K562 (cell line): ENCODE measurements around the gene SAMD8. TPM values are rescaled to one million over a fixed set of nuclear protein-coding genes. Genes with fewer than 3 reads are reported as not detected.

Source experiments
- BACH1 ChIP-seq: fragments of 200-800 bp; sonication (Bioruptor generic); IDR thresholded peaks from 2 replicates; pipeline ENCODE4 v1.6.1; 2016; ENCODE audit warnings: missing genetic modification characterization, missing compliant biosample characterization
- CREB1 ChIP-seq, 2 experiments: sonication (generic) in 1 of 2; formaldehyde crosslinking in 1 of 2; IDR thresholded peaks; 2 replicates each; pipeline versions ENCODE4 v1.6.1 to v1.8.0; 2012 to 2022; ENCODE audit warnings: inconsistent platforms in 1 of 2, mild to moderate bottlenecking in 1 of 2, missing genetic modification reagents in 1 of 2, moderate library complexity in 1 of 2
- EZH2 ChIP-seq: IDR thresholded peaks from 2 replicates; pipeline ENCODE4 v1.6.1; 2012; ENCODE audit warnings: low read depth, mild to moderate bottlenecking, inconsistent platforms, low read length, borderline replicate concordance
- FOS ChIP-seq: IDR thresholded peaks from 3 replicates; pipeline ENCODE4 v1.6.1; 2011; ENCODE audit not compliant: insufficient read length; ENCODE audit errors: extremely low read depth
- HDAC1 ChIP-seq, 2 experiments: fragments of 450-650 bp; IDR thresholded peaks; 2 replicates each; pipeline ENCODE4 v1.6.1; 2016 to 2017; ENCODE audit warnings: inconsistent platforms in 1 of 2, mild to moderate bottlenecking in 1 of 2, moderate library complexity in 1 of 2
- HDAC3 ChIP-seq: fragments of 450-650 bp; IDR thresholded peaks from 2 replicates; pipeline ENCODE4 v1.6.1; 2018; ENCODE audit warnings: borderline replicate concordance, mild to moderate bottlenecking, moderate library complexity; ENCODE audit not compliant: partially characterized antibody
- HMGXB4 ChIP-seq: sonication (generic); formaldehyde crosslinking; IDR thresholded peaks from 2 replicates; pipeline ENCODE4 v1.8.1; 2023; ENCODE audit warnings: mild to moderate bottlenecking, missing genetic modification reagents
- MEF2D ChIP-seq: conservative IDR thresholded peaks from 2 replicates; pipeline ENCODE4 v1.6.1; 2016; ENCODE audit warnings: low read depth, missing genetic modification characterization, missing compliant biosample characterization
- NBN ChIP-seq: fragments of 450-650 bp; IDR thresholded peaks from 2 replicates; pipeline ENCODE4 v1.6.1; 2016; ENCODE audit warnings: low read depth, mild to moderate bottlenecking
- PHF21A ChIP-seq: fragments of 450-650 bp; IDR thresholded peaks from 2 replicates; pipeline ENCODE4 v1.6.1; 2017; ENCODE audit warnings: low read depth, borderline replicate concordance
- ZNF165 ChIP-seq: fragments of 250-450 bp; sonication (Bioruptor Pico); IDR thresholded peaks from 2 replicates; pipeline ENCODE4 v1.4.0; 2020; ENCODE audit warnings: borderline replicate concordance
- ZNF449 ChIP-seq: fragments of 250-450 bp; sonication (Bioruptor Pico); IDR thresholded peaks from 2 replicates; pipeline ENCODE4 v1.8.0; 2022; ENCODE audit warnings: moderate library complexity, mild to moderate bottlenecking, inconsistent platforms
- ZNF583 ChIP-seq: fragments of 250-450 bp; sonication (Bioruptor Pico); IDR thresholded peaks from 2 replicates; pipeline ENCODE4 v1.4.0; 2020
- polyA plus RNA-seq, 8 experiments: library from polyadenylated mRNA; depleted of rRNA in 4 of 8; stranded (reverse) in 5 of 8; unstranded in 3 of 8; fragments of >200 nt; fragmentation: Nextera tagmentation in 2 of 8; fragmentation: Illumina TruSeq in 1 of 8; extraction: Ambion mirVana in 2 of 8; extraction: Trizol in 1 of 8; gene quantifications; 2 replicates each; pipeline versions ENCODE4 v1.2.1 to v1.2.3, GENCODE V29; 2011 to 2014; ENCODE audit warnings: inconsistent platforms in 1 of 8, missing spikeins in 1 of 8
- total RNA-seq, 7 experiments: library from RNA; depleted of rRNA in 6 of 7; stranded (reverse); fragments of >200 nt in 6 of 7; fragmentation: Illumina TruSeq in 2 of 7; extraction: Trizol in 2 of 7; gene quantifications; 2 replicates each; pipeline versions ENCODE4 v1.2.1 to v1.2.3, GENCODE V29; 2011 to 2021; ENCODE audit warnings: low replicate concordance in 1 of 7
- TF ChIP-seq, protein P1 (sequence below): fragments of 450-650 bp; IDR thresholded peaks from 2 replicates; pipeline ENCODE4 v1.6.1; 2016; ENCODE audit warnings: missing biosample characterization, missing genetic modification characterization
- TF ChIP-seq, protein P2 (sequence below), 2 experiments: fragments of 150-350 bp in 1 of 2; IDR thresholded peaks; 2 replicates each; pipeline ENCODE4 v1.6.1; 2012 to 2016; ENCODE audit warnings: low read depth in 2 of 2, low read length in 2 of 2, mild to moderate bottlenecking in 1 of 2, moderate library complexity in 1 of 2
- TF ChIP-seq, protein P3 (sequence below): sonication (generic); formaldehyde crosslinking; IDR thresholded peaks from 2 replicates; pipeline ENCODE4 v1.4.0; 2020; ENCODE audit warnings: mild to moderate bottlenecking, missing genetic modification reagents

Gene SAMD8
- total and polyA plus RNA-seq, 9 of the 15 experiments (the other 6 are each of a cell fraction or from before 2014, with no cell fraction given): 2.7 to 16.1 (median 6.2) TPM

GRCh38 chr10:75137533-75138438 lies 26.3 kb downstream of the SAMD8 start (continued):
- TF ChIP-seq NBN (peak; percentile 33; the same call in 1 of the 2 replicates), EZH2 (no peak), ZNF583 (no peak), FOS (no peak), PHF21A (no peak), MEF2D (tag) (no peak), HDAC3 (no peak), ZNF165 (CRISPR knock-in tag) (no peak), ZNF449 (CRISPR knock-in tag) (no peak), HMGXB4 (CRISPR knock-in tag) (no peak), BACH1 (tag) (no peak), HDAC1 (IDR thresholded peaks at IDR 0.05) (peak in 1 of 2 experiments; percentile 66; a peak in 3 of 4 replicates), CREB1 (IDR thresholded peaks at IDR 0.05) (peak; percentile 62), CREB1 (CRISPR knock-in tag; IDR thresholded peaks at IDR 0.05) (no peak)
- TF ChIP-seq, protein P1, sequence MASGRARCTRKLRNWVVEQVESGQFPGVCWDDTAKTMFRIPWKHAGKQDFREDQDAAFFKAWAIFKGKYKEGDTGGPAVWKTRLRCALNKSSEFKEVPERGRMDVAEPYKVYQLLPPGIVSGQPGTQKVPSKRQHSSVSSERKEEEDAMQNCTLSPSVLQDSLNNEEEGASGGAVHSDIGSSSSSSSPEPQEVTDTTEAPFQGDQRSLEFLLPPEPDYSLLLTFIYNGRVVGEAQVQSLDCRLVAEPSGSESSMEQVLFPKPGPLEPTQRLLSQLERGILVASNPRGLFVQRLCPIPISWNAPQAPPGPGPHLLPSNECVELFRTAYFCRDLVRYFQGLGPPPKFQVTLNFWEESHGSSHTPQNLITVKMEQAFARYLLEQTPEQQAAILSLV (tag): no peak
- TF ChIP-seq, protein P2, sequence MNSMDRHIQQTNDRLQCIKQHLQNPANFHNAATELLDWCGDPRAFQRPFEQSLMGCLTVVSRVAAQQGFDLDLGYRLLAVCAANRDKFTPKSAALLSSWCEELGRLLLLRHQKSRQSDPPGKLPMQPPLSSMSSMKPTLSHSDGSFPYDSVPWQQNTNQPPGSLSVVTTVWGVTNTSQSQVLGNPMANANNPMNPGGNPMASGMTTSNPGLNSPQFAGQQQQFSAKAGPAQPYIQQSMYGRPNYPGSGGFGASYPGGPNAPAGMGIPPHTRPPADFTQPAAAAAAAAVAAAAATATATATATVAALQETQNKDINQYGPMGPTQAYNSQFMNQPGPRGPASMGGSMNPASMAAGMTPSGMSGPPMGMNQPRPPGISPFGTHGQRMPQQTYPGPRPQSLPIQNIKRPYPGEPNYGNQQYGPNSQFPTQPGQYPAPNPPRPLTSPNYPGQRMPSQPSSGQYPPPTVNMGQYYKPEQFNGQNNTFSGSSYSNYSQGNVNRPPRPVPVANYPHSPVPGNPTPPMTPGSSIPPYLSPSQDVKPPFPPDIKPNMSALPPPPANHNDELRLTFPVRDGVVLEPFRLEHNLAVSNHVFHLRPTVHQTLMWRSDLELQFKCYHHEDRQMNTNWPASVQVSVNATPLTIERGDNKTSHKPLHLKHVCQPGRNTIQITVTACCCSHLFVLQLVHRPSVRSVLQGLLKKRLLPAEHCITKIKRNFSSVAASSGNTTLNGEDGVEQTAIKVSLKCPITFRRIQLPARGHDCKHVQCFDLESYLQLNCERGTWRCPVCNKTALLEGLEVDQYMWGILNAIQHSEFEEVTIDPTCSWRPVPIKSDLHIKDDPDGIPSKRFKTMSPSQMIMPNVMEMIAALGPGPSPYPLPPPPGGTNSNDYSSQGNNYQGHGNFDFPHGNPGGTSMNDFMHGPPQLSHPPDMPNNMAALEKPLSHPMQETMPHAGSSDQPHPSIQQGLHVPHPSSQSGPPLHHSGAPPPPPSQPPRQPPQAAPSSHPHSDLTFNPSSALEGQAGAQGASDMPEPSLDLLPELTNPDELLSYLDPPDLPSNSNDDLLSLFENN (IDR thresholded peaks at IDR 0.05; ENCODE audit: low read depth in 2 of 2, low read length in 2 of 2): no peak
- TF ChIP-seq, protein P3, sequence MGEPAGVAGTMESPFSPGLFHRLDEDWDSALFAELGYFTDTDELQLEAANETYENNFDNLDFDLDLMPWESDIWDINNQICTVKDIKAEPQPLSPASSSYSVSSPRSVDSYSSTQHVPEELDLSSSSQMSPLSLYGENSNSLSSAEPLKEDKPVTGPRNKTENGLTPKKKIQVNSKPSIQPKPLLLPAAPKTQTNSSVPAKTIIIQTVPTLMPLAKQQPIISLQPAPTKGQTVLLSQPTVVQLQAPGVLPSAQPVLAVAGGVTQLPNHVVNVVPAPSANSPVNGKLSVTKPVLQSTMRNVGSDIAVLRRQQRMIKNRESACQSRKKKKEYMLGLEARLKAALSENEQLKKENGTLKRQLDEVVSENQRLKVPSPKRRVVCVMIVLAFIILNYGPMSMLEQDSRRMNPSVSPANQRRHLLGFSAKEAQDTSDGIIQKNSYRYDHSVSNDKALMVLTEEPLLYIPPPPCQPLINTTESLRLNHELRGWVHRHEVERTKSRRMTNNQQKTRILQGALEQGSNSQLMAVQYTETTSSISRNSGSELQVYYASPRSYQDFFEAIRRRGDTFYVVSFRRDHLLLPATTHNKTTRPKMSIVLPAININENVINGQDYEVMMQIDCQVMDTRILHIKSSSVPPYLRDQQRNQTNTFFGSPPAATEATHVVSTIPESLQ (CRISPR knock-in tag): no peak
